Retinal pigment epithelial cell (primary cell): Measurements from ENCODE around the gene MAGEA8.
A peak's percentile ranks its signal among the peaks of the same experiment; 100 is the strongest.
"Not testable (repeated sequence)": the region's sequence is repeated elsewhere in the genome, so short reads cannot be mapped to it uniquely, and the experiment has no call there.

Source experiments
- DNase-seq: peaks from one replicate; pipeline ENCODE4 v3.0.0-alpha.2; 2010; ENCODE audit warnings: low read depth
- H3K4me3 ChIP-seq: 2 replicates; pipeline ENCODE4 v1.5.1; 2011; ENCODE audit warnings: mild to moderate bottlenecking, low read length, control low read depth, moderate library complexity
- TF ChIP-seq, protein P1 (sequence below): conservative IDR thresholded peaks from 2 replicates; pipeline ENCODE4 v1.5.1; 2011; ENCODE audit warnings: low read depth, low read length, control low read depth, inconsistent platforms

The MAGEA8 gene, protein sequence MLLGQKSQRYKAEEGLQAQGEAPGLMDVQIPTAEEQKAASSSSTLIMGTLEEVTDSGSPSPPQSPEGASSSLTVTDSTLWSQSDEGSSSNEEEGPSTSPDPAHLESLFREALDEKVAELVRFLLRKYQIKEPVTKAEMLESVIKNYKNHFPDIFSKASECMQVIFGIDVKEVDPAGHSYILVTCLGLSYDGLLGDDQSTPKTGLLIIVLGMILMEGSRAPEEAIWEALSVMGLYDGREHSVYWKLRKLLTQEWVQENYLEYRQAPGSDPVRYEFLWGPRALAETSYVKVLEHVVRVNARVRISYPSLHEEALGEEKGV

DNA sequence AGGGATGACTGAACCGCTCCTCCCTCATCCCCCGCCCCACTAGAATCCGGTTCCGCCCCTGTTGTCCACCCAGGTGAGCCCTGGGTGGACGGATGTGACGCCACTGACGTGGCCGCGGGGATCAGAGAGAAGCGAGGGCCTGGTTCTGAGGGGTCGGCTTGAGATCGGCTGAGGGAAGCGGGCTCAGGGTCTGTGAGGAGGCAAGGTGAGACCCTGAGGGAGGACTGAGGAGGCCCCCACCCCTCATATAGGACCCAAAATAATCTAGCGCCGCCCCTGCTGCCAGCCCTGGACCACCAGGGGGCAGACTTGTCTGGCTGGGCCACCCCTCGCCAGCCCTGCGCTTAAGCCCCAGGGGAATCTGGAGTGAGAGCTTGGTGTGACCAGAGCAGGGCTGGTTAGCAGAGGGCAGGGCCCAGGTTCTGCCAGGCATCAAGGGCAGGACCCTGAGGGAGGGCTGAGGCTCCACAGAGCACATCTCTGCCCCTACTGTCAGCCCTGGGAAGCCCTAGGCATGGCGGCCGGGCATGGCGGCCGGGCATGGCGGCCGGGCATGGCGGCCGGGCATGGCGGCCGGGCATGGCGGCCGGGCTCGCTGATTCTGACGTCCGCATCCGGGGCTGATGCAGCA is at the start of gene MAGEA8:
Gene MAGEA8 (plus strand): TSS at position 103 of the 631 bp plus-strand sequence. CDS start 3,090 bp downstream, outside the sequence.
- TF ChIP-seq, protein P1, sequence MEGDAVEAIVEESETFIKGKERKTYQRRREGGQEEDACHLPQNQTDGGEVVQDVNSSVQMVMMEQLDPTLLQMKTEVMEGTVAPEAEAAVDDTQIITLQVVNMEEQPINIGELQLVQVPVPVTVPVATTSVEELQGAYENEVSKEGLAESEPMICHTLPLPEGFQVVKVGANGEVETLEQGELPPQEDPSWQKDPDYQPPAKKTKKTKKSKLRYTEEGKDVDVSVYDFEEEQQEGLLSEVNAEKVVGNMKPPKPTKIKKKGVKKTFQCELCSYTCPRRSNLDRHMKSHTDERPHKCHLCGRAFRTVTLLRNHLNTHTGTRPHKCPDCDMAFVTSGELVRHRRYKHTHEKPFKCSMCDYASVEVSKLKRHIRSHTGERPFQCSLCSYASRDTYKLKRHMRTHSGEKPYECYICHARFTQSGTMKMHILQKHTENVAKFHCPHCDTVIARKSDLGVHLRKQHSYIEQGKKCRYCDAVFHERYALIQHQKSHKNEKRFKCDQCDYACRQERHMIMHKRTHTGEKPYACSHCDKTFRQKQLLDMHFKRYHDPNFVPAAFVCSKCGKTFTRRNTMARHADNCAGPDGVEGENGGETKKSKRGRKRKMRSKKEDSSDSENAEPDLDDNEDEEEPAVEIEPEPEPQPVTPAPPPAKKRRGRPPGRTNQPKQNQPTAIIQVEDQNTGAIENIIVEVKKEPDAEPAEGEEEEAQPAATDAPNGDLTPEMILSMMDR: peak; percentile 1
- DNase-seq: no peak
- H3K4me3 ChIP-seq: no peak within 1 kb of the TSS

DNA sequence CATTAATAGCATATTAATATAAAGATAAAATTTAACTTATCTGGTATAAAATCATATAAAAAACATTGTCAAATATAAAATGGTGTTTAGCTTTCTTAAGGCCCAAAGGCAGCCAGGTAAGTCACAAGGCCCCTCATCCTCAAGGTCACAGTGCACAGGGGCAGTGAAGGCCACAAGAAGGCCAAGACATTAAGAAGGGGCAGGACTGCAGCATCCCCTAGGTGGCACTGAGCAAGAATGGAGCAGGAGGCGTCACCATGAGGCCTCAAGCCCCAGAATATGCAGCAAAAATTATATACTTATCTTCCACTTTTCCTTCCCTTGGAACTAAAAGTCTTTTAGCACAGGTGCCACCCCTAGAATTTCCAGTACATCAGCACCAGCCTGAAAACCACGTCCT is 49.5 kb upstream of the MAGEA8 start:
- H3K4me3 ChIP-seq: no peak overlapping the region
- TF ChIP-seq, protein P1: no peak
- no peak for DNase-seq

DNA sequence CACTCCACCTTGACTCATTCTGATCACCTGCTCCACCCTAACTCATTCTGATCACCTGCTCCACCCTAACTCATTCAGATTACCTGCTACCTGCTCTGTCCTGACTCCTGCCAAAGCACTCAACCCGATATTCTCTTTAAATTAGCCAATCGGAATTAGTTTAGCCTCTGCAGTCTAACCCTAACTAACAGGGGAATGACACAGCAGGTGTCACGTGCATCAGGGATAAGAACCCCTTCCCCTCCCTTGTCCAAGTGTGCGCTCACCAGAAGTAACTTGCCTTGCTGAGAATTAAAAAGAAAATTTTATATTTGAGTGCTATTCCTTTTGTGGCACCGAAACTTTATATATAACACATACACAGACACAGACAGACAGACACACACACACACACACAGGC is 44.3 kb upstream of the MAGEA8 start:
- H3K4me3 ChIP-seq, DNase-seq: not testable (repeated sequence)

DNA sequence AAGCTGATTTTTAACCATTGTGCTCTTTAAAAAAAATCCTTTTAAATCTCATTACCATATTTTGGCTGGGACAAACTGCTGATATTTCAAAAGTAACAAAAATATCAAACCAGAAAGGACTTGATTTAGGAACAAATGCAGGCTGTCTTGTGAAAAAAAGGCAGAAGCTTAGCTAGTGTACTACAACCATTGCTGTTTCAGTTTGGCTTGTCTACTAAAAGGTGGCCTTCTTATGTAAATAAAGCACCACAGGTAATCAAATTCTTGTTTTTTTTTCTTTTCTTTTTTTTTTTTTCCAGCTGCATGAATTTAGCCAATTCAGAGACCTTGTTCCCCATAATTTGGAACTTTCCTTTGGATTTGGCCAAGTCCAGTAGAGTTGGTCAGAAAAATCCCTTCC is 43.8 kb upstream of the MAGEA8 start:
- TF ChIP-seq, protein P1: no peak
- no peak overlapping the region for H3K4me3 ChIP-seq
- DNase-seq: no peak

DNA sequence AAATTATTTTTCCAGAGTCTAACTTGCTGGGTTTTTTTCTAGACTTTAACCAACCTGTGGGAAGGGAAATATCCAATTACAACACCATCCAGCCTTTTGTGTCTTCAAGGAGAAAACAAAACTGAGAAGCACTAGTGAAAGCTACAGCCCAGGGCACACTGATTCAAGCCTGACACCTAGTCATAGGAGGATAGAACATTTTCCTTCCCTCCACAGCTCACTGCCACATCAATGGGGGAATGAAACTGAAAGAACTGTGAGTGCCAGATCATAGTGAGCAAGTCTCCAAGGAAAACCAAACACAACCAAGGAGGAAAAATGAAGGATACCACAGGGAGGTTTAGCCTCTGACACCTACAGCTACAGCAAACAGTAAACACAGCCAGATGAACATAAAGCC is 43.3 kb upstream of the MAGEA8 start:
- TF ChIP-seq, protein P1: no peak
- no peak for DNase-seq

DNA sequence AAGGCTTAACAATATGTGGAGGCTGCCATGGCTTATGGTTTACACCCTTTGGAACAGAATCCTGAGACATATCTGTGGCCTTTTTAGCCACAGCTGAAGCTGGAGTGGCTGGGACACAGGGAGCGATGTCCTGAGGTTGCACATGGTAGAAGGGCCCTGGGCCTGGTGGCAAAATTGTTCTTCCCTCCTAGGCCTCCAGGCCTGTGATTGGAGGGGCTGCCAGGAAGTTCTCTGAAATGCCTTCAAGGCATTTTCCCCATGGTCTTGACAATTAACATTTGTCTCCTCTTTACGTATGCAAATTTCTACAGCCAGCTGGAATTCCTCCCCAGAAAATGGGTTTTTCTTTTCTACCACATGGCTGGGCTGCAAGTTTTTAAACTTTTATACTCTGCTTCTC is 39.1 kb upstream of the MAGEA8 start:
- H3K4me3 ChIP-seq: no peak overlapping the region
- DNase-seq: no peak
- TF ChIP-seq, protein P1: no peak

More for the DNA sequence above, 43.3 kb upstream of the MAGEA8 start:
- H3K4me3 ChIP-seq: no peak overlapping the region

DNA sequence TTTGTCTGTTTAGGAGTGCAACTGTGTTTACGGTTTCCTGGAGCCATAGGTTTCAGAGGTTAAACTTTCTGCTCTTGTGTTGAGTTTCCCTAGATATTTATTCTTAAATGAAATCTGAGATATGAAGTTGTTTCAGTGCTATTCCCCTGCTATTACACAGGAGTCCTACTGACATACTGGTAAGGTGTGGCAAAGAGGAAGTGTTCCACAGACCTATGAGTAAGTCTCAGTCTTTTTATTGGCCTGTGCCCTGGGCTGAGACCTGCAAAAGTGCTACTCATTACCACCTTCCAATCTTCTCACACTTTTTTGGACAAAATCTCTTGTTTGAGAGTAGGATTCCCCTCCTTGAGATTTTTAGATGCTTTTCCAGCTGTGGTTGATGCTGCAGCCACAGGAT is 35.6 kb upstream of the MAGEA8 start:
- DNase-seq: no peak
- TF ChIP-seq, protein P1: no peak
- no peak overlapping the region for H3K4me3 ChIP-seq
